HK-2 (cell line): Measurements from ENCODE around the gene OR8A1.
"Not testable (repeated sequence)": the region's sequence is repeated elsewhere in the genome, so short reads cannot be mapped to it uniquely, and the experiment has no call there.

Experiments used
- DNase-seq: peaks from one replicate; pipeline ENCODE4 v3.0.0-alpha.2; 2018; ENCODE audit not compliant: unreplicated experiment

OR8A1 gene

DNA sequence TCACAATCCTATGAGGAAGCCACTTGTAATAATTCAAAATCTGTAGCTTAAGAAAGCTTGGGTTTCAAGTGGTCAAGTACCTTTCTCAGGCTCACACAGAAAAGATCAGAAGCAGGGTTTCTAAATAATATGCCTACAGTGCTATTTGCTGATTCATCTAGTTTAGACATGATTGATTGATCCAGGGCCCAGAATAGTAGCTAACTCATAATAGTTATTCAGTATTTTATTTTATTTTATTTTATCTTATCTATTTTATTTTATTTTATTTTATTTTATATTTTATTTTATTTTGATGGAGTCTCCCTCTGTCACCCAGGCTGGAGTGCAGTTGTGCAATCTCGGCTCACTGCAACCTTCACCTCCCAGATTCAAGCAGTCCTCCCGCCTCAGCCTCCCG lies 25.5 kb downstream of the OR8A1 start:
- DNase-seq: no peak

DNA sequence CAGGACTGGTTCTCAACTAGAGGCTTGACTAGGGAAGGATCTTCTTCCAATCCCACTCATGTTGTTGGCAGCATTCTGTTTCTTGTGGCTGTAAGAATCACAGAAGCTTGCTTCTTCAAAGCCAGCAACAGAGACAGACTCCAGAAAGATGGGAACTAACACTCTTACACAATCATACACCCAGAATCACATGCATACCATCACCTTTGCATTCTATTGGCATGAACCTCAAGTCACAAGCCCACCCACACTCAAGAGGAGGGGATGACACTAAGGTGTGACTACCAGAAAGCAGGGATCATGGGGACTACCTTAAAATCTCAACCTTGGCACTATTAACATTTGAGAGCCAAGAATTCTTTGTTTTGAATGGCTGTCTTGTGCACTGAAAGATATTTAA lies 27.8 kb downstream of the OR8A1 start:
- no peak for DNase-seq

DNA sequence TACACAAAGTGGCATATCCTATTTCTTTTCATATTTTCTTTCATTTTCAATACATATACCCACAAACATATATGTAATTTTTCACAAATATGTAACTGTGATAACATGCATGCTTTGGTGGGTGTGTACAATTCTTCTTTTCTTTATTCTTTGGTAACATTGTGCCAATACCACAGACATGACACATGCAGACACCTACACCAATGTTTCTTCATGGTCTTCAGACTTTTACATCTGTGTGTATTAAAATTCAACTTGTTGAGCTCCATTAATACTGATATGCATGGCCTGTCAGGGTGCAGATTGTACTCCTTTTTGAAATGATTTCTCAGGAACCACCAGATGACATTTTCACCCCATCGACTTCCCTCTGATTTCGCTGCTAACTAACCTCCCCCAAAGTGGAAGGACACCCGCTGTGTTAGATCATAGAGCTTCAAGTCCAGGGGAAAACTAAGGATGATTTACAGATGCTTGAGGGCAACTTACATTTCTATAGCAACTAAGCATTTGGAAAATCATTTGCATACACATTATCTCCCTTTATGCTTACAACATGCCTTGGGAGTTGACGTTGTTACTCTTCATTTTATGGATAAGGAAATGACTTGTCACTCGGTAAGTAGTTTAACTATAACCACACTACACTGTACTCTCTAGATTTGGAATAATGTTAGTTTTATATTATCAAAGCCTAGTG lies 31.0 kb downstream of the OR8A1 start:
- no peak for DNase-seq

DNA sequence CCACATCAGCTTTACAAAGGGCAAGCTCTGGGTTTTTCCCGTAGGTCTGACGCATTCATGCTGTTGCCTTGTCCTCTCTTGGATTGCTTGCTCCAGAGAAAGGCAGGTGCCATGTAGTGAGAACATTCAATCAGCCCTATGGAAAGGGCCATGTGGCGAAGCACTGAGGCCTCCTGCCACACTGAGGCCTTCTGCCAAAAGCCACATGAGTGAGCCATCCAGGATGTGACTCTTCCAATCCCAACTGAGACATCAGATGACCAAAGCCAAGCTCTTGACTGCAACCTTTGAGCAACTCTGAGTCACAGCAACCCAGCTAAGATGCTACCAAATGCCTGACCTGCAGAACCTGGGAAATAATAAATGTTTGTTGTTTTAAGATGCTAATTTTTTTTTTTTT lies 32.4 kb downstream of the OR8A1 start:
- no peak for DNase-seq

DNA sequence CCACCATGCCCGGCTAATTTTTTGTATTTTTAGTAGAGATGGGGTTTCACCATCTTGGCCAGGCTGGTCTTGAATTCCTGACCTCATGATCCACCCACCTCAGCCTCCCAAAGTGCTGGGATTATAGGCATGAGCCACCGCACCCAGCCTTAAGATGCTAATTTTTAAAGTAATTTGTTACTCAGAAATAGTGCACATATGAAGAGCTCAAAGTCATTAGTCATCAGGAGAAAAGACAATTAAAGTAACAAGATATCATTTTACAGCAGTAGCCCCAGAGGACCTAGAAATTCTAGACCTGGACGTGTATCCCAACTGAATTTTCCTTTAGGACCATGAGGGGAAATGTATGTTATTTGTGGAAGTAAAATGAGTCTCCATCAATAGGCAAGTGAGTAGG lies 32.9 kb downstream of the OR8A1 start:
- DNase-seq: not testable (repeated sequence)

DNA sequence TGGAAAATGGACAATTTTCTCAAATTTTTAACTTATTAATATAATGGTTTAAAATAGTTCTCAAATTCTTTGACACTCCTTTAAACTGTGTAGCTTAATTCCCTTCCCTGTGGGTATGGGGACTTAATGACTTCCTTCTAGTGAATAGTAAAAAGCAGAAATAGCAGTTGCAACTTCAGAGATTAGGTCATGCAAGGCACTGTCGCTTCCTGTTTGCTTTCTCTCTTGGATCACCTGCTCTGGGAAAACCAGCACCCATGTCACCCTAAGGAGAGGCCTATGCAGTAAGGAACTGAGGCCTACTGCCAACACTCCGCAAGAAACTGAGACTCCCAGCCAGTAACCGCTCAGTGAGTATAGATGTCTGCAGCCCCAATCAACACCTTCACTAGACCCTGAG lies 35.9 kb downstream of the OR8A1 start:
- no peak for DNase-seq

DNA sequence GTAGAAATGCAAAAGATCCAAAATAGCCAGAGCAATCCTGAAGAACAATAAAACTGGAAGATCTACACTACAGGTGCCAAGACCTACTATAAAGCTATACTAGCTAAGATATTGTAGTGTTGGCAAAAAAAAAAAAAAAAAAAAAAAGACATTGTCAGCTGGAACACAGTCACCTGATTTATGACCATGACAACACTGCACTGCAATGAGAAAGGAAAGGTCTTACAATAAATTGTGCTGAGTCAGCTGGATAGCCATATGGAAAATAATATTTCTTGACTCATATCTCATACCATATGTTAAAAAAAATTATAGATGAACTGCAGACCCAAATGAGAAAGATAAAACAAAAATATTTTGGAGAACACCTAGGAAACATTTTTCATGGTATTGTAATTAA lies 38.4 kb downstream of the OR8A1 start:
- no peak for DNase-seq

DNA sequence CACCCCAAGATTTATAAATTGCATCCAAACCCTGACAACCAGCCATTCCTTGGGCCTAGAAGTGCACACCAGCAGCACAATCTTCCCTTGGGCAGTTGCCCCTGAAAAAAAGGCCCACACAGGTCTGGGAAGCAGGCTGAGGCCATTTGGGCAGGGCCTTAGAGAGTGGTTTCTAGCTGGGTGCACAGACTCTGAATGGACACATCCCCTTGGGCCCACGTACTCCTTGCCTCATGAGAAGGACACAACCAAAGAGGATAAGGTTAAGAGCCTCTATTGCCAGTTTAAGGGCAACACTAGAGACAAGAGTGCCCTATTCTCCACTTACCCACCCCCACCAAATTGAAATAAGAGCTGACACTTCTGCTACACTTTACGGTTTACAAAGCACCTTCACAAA lies 40.5 kb downstream of the OR8A1 start:
- DNase-seq: no peak

DNA sequence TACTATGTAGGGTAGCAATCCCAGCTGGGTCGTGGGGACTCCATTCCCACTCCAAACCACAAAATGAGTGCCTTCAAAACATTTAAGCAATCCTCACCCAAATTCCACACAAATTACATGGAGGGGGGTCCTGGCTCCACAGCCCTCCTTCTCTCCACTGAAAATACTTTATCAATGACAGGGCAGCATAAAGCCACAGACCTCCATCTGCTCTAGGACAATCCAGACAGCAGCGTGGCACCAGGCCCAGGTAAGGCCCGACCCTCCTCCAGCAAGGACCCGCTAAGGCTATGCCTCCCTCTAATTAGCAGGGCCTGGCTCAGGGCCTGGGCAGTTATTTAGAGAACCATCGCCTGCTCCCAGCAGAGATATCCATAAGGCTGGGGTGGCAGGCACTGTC lies 41.3 kb downstream of the OR8A1 start, which contains the start of gene PANX3:
Gene PANX3, plus strand, starts transcription at position 365 of the 400 bp plus-strand sequence. CDS start 129 bp downstream, outside the sequence.
- no peak for DNase-seq

DNA sequence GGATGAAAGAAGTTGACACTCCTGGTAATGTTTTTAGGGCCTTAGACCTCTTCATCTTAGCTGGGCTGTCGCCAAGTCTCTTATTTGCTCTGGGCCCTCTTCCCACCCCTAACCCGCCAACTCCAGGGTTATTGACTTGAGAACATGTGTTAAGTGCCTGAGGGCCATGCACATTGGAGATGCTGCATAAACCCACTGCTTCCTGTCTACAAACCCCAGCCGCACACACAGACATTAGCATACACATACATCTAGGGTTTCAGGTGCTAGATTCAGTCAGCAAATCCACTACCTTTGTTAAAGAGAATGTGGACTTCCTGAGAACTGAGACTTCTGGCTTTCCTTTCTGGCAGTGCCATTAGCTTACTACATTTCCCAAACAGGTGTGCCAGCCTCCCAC lies 42.2 kb downstream of the OR8A1 start:
- DNase-seq: no peak

DNA sequence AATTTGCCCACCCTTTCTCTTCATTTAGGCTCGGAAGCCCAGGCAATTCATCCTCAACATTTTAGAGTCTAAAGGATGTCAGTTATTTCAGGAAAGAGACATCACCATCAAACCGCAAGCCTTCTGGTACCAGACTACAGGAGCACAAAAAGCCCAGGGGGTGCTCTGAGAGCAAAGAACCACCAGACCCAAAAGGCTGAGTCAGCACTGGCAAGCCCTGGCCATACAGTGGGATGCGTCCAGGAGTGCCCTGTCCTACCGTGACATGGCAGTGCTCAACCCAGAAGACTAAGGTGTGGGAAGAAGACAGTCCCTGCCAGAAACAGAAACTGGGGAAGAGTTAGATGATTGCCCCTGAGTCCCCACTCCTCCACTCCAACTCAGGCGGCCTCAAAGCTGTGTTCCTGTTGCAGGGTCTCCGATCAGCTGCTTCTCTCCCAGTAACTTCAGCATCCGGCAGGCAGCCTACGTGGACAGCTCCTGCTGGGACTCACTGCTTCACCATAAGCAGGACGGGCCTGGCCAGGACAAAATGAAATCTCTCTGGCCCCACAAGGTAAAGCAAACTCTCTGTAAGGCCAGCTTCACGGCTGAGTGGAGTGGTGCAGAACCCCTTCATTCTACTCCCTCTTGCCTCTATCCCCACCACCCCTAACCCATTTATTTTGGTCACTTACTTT lies 42.9 kb downstream of the OR8A1 start:
- DNase-seq: no peak

DNA sequence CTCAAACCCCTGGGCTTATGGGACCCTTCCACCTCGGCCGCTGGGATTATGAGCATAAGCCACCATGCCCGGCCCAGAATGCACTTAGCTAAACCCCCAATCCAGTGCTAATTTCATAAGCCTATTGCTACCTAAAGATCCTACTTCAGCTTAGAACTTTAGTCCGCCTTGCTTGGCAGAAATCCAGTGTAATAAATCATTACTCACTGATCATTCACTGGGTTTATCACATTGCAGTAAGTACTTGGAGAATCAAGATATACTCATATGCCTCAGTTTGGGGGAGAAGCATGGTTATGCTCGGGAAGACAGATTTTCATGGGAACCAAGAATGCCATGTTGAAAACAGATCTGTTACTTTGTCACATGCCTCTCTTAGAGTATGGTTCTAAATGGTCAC lies 49.1 kb downstream of the OR8A1 start:
- no peak for DNase-seq
